Renal pelvis (tissue), 4 donors: ENCODE results near the gene OR8D1. TPM values are rescaled to one million over a fixed set of nuclear protein-coding genes. Genes with fewer than 3 reads are reported as not detected.
"Not testable (repeated sequence)": the region's sequence is repeated elsewhere in the genome, so short reads cannot be mapped to it uniquely, and the experiment has no call there.

Experiments
- DNase-seq: peaks from one replicate; pipeline ENCODE4 v3.0.0-alpha.2; 2013
- polyA plus RNA-seq, 3 donors: library from polyadenylated mRNA; unstranded; fragments of 120-200 nt; gene quantifications; one replicate each; pipeline ENCODE4 v1.2.1, GENCODE V29; 2013; ENCODE audit not compliant: insufficient read length in 3 of 3

Gene OR8D1
- polyA plus RNA-seq, 3 donors, result not detected

GRCh38 chr11:124285610-124286344 is 28.0 kb downstream of the OR8D1 start:
- no peak for DNase-seq

GRCh38 chr11:124278261-124278660 is 35.5 kb downstream of the OR8D1 start:
- no peak for DNase-seq

DNA sequence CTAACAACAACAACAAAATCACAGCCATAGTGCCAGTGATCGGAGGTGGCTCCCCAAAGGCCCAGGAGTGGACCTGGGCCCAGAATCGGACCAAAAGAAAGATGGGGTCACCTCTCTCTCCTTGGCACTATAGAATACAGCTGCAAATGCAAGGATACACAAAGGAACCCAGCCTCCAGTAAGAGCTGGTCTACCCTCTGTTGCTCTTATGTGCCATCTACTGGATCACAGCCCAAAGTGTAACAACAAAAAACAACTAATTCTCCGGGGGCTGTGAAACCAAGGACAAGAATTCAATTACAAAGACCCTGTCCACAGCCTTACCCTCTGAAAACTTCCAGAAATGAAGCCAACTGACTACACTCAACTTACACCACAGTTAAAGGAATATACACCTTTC is 35.9 kb downstream of the OR8D1 start:
- no peak for DNase-seq

DNA sequence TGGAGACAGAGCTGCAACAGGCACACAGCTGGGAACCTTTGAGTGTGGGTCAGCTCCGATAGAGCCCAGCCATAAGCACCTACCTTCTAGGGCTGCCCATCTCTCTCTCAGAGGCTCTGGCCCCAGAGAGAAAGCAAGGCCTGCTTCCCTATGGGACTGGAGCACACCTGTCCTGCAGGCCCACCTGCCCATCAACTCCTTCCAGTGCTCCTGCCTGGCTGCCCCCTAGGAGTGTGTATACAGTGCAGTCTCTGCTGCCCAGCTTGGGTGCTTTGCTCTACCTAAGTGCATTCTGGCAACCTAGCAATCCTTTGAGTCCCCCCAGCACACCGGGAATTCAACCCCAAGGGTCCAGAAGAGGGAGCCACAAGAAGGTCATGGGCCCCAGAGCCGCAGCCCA is 36.5 kb downstream of the OR8D1 start:
- DNase-seq, result no peak

DNA sequence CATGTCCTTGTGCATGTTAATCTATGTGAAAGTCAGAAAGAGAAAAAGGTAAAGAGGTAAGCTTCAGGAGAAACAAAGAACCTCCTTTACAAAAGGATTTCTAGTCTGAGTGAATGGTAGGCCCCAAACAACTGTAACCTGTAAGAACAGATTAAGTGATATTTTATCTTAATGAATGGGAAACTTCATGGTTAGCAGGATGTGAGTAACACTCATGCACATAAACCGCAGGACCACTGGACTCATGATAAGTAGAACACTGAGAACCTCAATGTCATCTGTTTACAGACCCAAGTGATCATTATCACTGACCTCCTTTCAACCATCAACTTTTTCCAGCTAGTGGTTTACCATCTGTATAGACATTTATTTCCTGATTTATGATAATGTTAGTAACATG is 37.7 kb downstream of the OR8D1 start:
- DNase-seq, result no peak

- DNase-seq, result no peak
These were observed 39.7 kb downstream of the OR8D1 start for GRCh38 chr11:124274000-124274399.

- not testable (repeated sequence) for DNase-seq
These were observed 42.9 kb downstream of the OR8D1 start for GRCh38 chr11:124270886-124271285.

GRCh38 chr11:124265041-124265440 is 48.7 kb downstream of the OR8D1 start:
- DNase-seq, result not testable (repeated sequence)

DNA sequence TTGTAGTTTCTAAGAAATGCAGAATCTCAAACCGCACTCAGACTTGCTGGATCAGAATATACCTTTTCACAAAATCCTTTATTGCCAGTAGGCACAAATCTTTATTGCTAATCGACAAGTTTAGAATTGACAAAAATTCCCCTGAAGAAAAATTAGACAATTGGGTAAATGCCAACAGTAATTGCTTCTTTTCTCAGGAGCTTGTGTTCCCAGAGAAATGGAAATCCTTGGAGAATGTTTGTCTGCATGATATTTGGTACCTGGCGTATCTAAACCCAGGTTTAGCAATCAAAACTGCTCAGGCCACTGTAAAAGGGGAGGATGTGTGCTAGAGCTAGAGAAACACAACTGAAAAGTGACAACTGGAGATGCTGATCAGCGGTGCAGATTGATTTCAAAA is 57.7 kb downstream of the OR8D1 start, which contains the start of gene OR8G5:
OR8G5 (plus strand) TSS at position 301 of the 400 bp plus-strand sequence. CDS start 8,556 bp downstream, outside the sequence.
- no peak for DNase-seq

Other genes starting within 250 kb of the OR8D1 start
- 10 to 100 TPM; 11.9 to 15.6 (median 12.6) TPM for gene VWA5A, start 198.5 kb downstream of the OR8D1 start, polyA plus RNA-seq
- not detected for gene OR10D3, start 130.6 kb downstream of the OR8D1 start, polyA plus RNA-seq
- not detected for gene OR8G1, start 72.9 kb downstream of the OR8D1 start, polyA plus RNA-seq
- not detected for gene OR8G5, start 57.6 kb downstream of the OR8D1 start, polyA plus RNA-seq
- gene OR8D2, start 6.2 kb upstream of the OR8D1 start, polyA plus RNA-seq, result not detected
- gene OR8B2, start 70.5 kb upstream of the OR8D1 start, polyA plus RNA-seq, result not detected
- not detected for gene OR8B3, start 85.1 kb upstream of the OR8D1 start, polyA plus RNA-seq
- gene OR8B4, start 110.9 kb upstream of the OR8D1 start, polyA plus RNA-seq, result not detected
- gene OR8B8, start 131.7 kb upstream of the OR8D1 start, polyA plus RNA-seq, result not detected
- not detected for gene OR8B12, start 229.7 kb upstream of the OR8D1 start, polyA plus RNA-seq